HUES6 (cell line): ENCODE results near the gene CDK12.

Experiments used
- H3K27ac ChIP-seq: 2 replicates; pipeline ENCODE4 v1.7.0; 2013; ENCODE audit warnings: low read depth, mild to moderate bottlenecking, low read length, inconsistent platforms
- H3K27me3 ChIP-seq: 2 replicates; pipeline ENCODE4 v1.6.1; 2013; ENCODE audit warnings: low read length; ENCODE audit not compliant: control insufficient read depth, insufficient read depth
- H3K36me3 ChIP-seq: 2 replicates; pipeline ENCODE4 v1.6.1; 2013; ENCODE audit warnings: low read length; ENCODE audit not compliant: control insufficient read depth, insufficient read depth
- H3K4me1 ChIP-seq: 2 replicates; pipeline ENCODE4 v1.6.1; 2013; ENCODE audit warnings: low read length; ENCODE audit not compliant: control insufficient read depth, insufficient read depth
- H3K4me3 ChIP-seq: 2 replicates; pipeline ENCODE4 v1.5.1; 2013; ENCODE audit warnings: low read depth, low read length
- H3K9ac ChIP-seq: one replicate; pipeline ENCODE4 v1.6.1; 2013; ENCODE audit warnings: mild to moderate bottlenecking, low read length
- H3K9me3 ChIP-seq: 2 replicates; pipeline ENCODE4 v1.6.1; 2013; ENCODE audit warnings: low read depth, low read length; ENCODE audit not compliant: control insufficient read depth, insufficient read depth

Gene CDK12

DNA sequence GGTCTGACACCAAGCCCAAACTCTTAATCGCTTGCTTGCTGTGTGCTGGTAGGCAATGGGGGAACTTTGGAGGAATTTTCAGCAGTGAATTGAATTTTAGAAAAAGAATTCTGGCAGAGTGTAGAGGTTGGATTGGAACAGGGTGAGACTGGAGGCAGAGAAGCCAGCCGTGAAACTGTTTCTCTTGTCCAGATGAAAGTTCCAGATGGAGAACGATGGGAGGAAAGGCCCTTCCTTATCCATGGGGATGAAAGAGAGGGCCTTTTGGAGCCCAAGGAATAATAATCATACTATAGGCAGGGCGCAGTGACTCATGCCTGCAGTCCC lies 120.4 kb downstream of the CDK12 start:
- H3K4me1 ChIP-seq = peaks cover 25% of the 10 kb centered on the region
- H3K4me3 ChIP-seq = no peak overlapping the region
- no peaks in the 10 kb centered on the region for H3K9me3 ChIP-seq
- no peak overlapping the region for H3K27ac ChIP-seq
- peaks cover 10% of the 10 kb centered on the region; the same call in 1 of the 2 replicates for H3K27me3 ChIP-seq
- H3K36me3 ChIP-seq = no peaks in the 10 kb centered on the region
- no peak overlapping the region for H3K9ac ChIP-seq

DNA sequence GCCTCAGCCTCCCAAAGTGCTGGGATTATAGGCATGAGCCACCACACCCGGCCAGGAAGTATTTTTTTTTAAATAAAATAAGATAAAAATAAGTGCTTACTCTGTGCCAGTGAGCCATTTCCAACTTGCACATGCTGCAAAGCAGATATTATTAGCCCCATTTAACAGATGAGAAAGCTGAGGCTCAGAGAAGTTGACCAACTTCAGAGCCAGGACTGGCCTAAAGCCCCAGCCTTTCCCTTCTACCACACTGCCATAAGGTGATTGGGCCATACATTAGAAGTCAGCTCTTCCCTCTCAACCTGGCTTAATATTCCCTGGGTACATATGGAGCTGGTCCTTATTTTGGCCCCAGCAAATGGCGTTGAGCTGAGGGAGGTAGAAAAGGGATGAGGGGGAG lies 121.4 kb downstream of the CDK12 start:
- Histone ChIP-seq H3K27ac (no peak overlapping the region), H3K27me3 (peaks cover 12% of the 10 kb centered on the region; the same call in 1 of the 2 replicates), H3K36me3 (no peaks in the 10 kb centered on the region), H3K9ac (no peak overlapping the region), H3K4me3 (no peak overlapping the region), H3K4me1 (peaks cover 25% of the 10 kb centered on the region), H3K9me3 (no peaks in the 10 kb centered on the region)
